NCI-H524 treated with DMSO at 0.1 percent for 48 hours (cell line): ENCODE measurements around the gene PRPF38A.
"Not testable (repeated sequence)": the region's sequence is repeated elsewhere in the genome, so short reads cannot be mapped to it uniquely, and the experiment has no call there.

Source experiments
- DNase-seq: peaks from one replicate; lab custom pipeline; 2025; lab: John Stamatoyannopoulos, UW

PRPF38A gene, protein sequence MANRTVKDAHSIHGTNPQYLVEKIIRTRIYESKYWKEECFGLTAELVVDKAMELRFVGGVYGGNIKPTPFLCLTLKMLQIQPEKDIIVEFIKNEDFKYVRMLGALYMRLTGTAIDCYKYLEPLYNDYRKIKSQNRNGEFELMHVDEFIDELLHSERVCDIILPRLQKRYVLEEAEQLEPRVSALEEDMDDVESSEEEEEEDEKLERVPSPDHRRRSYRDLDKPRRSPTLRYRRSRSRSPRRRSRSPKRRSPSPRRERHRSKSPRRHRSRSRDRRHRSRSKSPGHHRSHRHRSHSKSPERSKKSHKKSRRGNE

DNA sequence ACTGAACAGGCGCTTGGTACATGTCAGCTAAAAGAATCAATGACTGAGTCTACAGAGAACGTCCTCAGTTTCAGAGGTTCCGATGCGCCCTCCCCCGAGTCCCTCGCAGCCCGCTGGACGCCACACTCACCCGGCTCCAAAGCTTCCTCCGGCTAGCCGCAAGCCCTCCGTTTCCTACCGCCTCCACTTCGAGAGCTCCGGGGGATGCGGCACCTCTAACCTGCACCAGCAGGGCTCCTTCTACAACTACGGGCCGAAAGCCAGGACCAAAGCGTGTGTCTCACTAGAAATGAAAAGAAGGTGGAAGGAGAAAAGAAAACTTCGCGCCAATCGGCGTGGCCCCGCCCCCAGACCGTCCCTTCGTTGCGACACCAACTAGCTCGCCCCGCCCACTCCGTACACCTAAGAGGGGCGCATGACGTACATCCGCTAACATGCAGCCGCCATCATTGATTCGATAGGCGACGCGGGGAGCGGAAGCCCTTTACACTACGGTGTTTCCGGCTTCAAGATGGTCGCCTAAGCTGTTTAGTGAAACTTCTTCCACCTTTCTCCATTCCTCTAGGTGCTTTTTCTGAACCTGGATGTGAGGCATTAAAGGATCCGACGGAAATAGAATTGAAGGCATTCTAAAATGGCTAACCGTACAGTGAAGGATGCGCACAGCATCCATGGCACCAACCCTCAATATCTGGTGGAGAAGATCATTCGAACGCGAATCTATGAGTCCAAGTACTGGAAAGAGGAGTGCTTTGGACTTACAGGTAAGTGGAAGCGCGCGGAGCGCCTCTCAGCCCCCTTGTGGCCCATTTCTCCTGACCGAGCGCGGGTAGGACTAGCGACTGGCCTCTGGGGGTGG, at the start of gene PRPF38A, which contains the start of gene ORC1:
PRPF38A (plus strand) TSS at position 487 of the 859 bp plus-strand sequence; CDS start at position 635, 148 bp downstream.
ORC1 (minus strand) TSS at position 308 of the 859 bp plus-strand sequence. CDS start 2,200 bp downstream, outside the sequence.
- DNase-seq = peak; percentile 92

DNA sequence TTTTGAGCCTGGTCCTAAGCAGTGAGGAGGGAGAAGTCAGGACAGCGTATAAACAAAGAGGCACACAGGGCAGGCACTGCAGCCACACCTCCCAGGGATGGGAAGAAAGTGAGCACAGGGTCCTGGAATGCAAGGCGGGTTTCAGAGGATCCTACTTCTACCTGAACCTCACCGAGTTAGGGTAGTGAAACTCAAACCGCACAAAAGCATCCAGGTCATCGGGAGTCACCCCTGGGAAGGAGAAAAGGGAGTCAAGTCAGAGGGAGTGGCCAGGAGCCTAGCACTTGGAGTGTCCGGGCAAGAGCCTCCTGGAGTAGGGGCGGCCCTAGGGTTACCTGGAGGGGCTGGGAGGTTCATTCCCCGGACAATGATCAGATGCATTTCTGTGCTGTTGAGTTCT, 49.0 kb upstream of the PRPF38A start:
- no peak for DNase-seq

DNA sequence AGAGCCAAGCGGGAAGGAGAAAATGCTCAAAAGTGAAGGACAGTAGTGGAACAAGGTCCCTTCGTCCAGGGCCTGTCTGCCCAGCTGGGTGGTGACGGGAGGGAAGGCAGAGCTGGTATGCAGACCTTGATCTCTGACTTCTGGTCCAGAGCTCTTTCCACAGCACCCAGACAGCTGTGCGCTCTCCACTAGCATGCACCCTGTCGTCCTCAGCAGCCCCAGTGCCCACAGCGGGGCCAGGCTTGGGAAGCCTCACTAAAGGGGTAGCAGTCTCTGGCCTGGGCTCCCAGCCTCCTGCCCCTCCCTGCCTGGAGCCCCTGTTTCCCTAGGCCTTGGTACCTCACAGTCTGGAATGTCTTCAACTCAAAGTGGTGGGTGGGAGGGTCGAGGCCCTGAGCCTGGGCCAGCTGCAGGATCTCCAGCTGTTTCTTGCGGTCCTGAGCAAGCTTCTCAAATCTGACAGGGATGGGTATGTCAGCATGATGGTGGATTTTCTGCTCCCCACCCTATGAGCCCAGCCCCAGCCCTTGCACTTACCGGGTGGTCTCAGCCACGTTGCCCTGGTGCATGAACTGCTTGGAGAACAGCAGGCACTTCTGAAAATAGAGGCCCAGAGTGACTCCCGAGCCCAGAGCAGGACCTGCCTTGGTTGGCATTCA, 48.4 kb upstream of the PRPF38A start:
- no peak for DNase-seq

DNA sequence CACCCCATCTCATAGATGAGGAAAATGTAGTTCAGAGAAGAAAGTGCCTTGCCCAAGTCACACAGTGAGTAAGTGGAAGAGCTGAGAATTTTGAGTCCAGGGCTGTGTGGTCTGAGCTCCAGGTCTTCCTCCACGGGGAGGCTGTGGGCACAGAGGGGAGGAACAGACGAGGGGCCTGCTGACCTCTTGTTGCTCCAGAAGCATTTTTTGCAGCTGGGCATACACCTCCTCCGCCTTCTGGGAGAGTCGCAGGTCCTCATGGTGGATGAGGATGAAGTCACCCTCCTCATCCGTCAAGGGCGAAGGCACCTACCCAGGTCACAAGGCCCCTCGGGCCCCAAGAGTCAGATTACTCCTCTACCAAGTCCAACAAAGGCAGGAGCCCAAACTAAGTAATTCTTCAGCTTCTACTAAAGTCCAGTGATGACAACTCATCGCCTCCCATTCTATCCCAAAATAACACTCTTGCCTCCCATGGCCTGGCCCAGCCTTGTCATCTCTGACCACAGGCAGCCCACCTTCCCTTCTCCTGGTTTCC, 47.5 kb upstream of the PRPF38A start:
- no peak for DNase-seq

DNA sequence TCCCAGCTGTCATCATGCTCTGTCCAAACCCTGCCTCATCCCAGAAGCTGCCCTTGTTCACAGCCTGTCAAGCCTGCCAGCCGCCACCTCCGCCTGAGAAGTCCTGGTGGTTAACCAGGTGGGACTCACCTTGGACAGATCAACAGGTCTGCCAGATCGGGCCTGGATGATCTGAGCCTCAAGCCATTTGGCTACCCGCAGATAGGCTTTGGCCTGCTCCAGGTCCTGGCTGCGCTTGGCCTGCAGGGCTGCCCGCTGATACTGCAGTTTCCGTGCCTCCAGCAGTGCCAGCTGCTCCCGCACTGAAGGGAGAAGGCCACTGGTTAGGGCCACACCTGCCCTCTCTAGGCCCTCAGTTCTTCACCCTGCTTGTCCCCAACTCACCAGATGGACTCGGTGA, 47.0 kb upstream of the PRPF38A start:
- DNase-seq = no peak

DNA sequence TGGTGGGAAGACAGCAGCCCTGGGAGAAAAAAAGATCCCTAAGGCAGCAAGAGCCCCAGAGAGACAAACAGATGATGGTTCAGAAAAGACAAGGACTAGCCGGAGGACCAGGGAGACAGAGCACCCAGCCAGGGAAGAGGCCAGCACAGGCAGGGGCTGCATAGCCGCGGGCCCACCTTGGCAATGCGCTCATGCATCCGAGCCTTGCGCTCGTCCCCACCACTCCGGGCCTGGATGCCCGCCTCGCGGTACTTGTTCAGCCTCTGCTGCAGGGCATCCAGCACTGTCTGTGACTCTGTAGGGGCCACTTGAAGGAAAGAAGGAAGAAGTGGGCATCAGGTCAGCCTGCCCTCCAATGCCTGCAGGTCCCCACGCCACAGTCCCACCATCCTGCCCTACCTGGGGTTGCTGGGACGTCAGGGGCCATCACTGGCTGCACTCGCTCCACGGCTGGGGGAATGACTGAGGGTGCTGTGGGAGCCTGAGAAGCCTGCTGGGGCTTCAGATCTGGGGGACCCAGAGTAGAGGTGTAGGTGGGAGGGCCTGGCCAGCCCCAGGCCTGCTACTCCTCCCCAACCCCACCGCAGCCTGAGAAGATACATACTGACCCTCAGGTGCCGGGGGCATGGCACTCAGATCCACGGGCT, 45.4 kb upstream of the PRPF38A start:
- no peak for DNase-seq

DNA sequence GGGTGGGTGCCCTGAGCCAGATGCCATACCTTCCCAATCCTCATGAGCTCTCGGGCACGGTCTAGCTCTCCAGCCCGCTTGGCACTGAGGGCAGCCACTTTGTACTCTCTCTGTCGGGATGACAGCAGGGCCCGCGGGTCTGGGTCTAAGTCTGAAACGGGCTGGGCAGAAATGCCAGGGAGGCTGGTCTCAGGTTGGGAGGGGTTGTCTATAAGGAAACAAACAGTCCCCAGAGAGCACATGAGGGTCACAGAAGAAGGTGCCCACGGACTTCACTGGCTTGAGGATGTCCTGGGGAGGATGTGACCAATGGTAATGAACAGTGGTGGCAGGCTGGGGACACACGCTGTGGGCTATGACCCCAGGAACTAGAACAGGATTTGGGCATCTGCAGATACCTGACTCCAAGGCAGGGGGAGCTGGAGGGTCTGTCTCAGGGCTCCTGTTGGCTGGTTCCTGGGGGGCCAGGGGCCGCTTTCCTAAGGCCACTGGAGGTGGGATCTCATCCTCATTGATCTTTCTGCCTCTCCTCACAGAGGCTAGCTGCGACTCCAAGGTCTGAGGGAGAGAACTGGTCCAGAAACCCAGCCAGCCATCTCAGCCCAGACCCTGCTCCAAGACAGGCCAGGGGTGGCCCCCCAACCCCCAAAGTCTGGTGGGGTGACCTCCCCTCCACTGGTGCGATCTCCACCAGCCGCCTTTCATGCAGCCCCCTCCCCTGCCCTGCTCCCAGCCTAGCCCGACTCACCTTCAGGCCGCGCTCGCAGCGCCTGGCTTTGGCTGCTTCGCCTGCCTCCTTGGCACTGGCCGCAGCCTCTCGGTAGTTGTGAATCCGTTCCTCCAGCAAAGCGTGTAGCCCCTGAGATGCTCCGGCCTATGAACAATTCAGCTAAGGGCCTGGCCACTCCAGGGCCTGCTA, 44.5 kb upstream of the PRPF38A start:
- no peak for DNase-seq

DNA sequence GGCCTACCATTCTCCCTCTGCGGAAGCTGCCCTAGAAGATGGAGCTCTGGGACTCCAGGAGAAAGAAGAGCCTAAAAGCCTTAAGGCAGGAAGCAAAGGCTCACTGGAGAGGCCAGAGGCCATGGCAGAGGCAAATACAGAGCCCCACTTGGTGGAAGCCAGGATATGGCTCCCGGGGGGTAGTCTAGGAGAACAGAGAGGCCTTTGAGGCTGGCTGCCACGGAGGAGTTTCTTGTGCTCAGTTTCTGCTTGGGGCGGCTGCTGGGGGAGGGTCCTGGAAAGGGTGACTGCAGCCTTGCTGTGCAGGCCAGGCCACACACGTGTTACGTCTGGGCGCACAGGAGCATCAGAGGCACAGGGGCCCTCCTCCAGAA, 43.8 kb upstream of the PRPF38A start:
- no peak for DNase-seq

DNA sequence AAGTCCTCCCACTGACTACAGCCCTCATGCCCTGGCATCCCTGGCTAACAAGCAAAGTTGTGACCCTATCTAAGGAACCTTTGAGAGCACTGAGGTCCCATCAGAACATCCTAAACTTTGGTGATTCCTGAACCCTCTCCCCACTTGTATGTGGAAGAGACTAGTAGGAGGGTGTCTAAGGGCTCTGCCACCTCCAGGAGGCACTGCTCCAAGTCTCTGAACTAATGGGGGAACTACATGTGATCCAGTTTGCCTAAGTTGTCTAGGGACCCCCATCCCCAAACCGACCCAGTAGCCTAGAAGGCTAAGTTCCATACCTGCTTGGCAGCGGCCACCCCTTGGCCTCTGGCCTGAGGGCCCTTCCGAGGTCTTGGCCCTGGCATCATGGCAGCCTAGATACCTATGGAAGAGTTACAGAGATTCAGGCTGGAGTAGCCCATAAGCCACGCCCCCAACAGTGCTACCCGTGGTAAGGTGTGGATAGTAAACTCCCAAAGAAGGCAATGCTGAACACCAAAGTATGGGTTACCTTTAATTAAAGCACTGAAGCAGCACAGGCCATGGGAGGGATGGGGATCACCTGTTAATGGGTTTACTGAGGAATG, 40.1 kb upstream of the PRPF38A start:
- no peak for DNase-seq

DNA sequence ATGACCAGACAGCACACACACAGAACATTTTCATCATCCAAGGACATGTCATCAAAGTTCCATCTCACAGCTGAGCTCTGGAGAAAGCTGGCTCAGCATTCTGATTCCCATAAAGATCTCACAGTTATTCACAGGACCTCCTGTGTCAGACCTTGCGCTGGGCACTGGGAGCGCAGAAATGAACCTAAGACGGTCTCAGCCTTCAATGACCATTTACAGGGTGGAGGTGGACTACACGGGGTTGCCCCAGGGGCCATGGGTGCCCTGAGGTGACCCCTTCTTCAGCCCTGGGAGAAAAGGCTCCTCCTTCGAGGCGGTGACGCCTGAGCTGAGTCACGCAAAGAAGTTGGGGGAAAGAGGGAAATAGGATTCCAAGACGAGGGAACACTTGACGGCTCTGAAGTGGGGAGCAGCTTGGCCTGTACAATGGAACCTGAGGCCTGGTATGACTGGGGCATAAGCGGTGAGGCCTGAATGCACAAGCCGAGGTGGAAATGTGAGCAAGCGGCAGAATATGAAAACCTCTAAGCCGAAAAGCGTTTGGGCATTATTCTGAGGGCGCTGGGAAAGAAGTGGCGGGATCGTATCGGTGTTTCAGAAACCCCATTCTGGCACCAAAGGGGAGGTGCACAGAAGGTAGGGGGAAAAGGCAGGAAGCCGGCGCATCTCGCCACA, 39.2 kb upstream of the PRPF38A start:
- no peak for DNase-seq

DNA sequence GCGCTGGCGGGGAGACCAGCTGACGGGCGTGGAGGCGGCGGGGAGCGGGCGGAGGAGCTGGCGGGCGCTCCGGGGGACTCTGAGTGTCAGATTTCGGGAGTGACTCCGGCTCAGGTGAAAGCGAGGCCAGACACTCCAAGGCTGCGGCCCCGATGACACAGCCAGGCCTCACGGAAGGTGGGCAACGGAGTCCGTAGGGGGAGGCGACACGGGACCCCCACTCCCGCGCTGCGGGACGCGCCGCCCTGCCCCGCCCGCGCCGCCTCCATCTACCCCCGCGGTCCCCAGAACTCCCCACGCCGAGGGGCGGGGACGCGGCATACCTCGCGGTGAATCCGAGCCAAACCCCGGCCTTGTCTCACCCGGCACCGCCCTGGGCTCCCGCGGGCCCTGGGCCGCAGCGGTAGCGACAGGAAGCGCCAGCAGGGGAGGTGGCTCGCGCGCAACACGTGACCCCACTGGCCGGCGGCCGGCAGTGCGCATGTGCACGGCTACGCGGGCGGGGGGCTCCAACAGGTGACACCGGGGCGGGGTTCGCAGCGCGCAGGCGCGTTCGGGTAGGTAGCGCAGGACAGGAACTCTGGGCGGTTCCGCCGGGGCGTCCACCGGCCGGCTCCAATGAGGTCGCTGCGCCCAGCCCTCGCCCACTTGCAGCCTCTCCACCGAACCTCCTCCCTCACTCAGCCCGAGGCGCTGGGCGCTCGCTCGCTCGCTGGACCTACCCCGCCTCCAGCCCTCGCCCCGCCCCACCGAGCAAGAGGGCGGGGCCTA, 38.5 kb upstream of the PRPF38A start, which contains the start of gene CC2D1B:
CC2D1B (minus strand) TSS at position 460 of the 771 bp plus-strand sequence. CDS start 1,585 bp downstream, outside the sequence.
- DNase-seq = peak; percentile 71

DNA sequence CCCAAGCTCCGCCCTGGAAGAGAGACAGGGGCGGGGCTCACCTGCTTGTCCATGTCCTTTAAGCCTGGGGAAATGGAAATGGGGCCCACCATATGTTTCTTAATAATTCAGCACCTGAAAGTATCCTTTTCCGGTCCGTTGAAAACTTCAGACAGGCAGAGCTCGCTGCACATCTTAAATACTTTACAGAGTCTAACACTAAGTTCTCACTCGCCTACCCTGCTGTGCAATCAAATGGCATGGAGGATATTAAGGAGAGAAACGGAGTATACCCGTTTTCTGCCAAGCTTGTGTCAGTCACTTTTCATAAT, 37.9 kb upstream of the PRPF38A start:
- no peak for DNase-seq

DNA sequence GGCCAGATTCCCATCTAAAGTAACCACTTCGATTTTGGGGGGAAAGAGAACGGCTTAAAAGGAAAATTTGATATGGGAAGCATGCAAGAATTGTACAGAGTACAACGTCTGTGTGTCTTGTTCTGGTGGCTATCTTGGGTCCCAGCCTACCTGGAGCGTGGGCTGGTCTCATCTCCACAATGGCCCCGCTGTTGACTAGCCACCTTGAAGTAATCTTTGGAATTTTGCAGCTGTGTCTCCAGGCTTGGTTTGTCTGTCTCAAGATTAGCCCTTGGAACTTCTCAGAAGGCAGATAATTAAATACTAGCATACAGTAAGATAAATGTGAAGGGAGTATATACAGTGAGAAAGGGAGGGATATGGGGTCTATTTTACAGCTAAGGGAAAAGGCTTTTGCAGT, 37.1 kb upstream of the PRPF38A start:
- DNase-seq = no peak

DNA sequence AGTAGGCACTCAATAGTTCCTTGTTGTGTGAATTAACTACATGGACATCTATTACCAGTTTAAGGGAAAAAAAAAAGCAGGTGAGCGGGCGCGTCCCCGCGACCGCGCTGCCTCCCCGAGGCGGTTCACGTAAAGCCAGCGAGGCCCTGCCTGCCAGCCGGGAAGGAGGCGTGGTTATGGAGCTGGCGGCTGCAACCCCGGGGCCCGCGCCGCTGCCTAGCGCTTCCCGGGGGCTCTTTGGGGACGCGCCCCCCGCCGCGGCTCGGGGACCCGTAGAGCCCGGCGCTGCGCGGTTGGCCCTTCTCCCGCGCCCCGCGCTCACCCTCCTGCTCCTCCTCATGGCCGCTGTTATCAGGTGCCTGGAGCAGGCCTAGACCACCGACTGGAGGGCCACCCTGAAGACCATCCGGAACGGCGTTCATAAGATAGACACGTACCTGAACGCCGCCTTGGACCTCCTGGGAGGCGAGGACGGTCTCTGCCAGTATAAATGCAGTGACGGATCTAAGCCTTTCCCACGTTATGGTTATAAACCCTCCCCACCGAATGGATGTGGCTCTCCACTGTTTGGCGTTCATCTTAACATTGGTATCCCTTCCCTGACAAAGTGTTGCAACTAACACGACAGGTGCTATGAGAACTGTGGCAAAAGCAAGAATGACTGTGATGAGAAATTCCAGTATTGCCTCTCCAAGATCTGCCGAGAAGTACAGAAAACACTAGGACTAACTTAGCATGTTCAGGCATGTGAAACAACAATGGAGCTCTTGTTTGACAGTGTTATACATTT, 35.8 kb upstream of the PRPF38A start:
- DNase-seq = no peak

DNA sequence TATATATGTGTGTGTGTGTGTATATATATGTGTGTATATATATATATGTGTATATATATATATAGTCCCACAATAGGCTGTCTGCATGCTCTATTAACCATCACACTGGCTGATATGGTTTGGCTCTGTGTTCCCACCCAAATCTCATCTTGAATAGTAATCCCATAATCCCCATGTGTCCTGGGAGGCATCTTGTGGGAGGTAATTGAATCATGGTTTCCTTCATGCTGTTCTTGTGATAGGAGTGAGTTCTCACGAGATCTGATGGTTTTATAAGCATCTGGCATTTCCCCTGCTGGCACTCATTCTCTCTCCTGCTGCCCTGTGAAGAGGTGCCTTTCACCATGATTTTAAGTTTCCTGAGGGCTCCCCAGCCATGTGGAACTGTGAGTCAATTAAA, 34.6 kb upstream of the PRPF38A start:
- not testable (repeated sequence) for DNase-seq

DNA sequence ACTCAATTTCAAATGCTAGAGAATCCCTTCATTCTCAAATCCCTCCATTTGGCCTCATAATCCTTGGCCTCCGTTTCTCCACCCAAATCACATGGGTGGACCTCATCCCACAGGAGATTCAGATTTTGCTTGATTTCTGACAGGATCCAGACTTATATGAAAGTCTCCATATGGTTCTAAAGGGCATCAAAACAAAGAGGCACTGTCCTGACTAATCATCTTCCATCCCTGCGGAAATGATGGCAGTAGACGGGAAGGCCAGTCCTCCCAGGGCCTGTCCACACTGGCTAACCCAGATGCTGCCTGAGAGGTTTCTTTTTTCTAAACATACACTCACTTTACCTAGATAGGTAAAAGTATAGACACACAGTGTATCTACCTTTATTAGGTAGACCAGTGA, 19.0 kb upstream of the PRPF38A start:
- no peak for DNase-seq

DNA sequence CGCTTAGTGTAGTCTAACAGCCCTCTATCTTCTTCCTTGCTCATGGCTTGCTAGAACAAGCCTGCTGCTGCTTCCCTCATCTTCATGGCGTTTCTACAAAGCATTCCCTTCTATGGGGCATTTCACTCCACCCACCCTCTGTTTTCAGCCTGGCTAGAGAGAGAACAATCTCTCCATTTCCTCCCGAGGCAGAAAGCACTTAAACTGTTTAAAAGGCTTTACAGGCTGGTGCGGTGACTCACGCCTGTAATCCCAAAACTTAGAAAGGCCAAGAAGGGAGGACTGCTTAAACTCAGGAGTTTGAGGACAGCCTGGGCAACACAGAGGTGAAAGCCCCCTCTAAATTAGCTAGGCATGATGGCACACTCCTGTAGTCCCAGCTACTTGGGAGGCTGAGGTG, 17.9 kb upstream of the PRPF38A start:
- DNase-seq = no peak

DNA sequence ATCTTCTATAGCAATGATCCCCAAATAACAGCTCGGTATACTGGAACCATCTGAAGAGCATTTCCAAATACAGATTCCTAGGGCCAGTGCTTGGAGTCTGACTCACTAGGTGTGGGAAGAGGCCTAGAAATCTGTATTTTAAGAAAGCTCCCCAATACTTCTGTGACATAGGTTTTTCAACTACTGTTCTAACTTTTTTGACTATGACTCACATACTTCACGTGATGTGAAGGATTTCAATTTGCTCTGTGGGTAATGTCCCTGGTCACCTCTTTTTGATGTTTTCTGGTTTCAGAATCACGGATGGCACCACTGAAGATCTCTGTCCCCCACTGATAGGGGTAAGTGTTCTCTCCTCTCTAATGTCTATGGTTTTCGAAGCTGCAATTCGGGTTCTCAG, 11.2 kb upstream of the PRPF38A start:
- no peak for DNase-seq
